Neuronal stem cell (in vitro differentiated cells): ENCODE measurements around the gene CDC45.
A peak's percentile ranks its signal among the peaks of the same experiment; 100 is the strongest.

Experiments used
- DNase-seq: peaks from one replicate; pipeline ENCODE4 v3.0.0-alpha.2; 2013; ENCODE audit warnings: low spot score
- H2AFZ ChIP-seq: one replicate; pipeline ENCODE4 v1.6.1; 2013; ENCODE audit warnings: mild to moderate bottlenecking, low read length, inconsistent platforms
- H2AK5ac ChIP-seq: 2 replicates; pipeline ENCODE4 v1.6.1; 2013; ENCODE audit warnings: low read depth, mild to moderate bottlenecking, inconsistent platforms, low read length, moderate library complexity, mixed read lengths
- H2BK120ac ChIP-seq: 2 replicates; pipeline ENCODE4 v1.6.1; 2013; ENCODE audit warnings: low read depth, mild to moderate bottlenecking, inconsistent platforms, low read length, moderate library complexity, mixed read lengths
- H2BK12ac ChIP-seq: one replicate; pipeline ENCODE4 v1.6.1; 2013; ENCODE audit warnings: low read length, inconsistent platforms
- H2BK15ac ChIP-seq: 2 replicates; pipeline ENCODE4 v1.6.1; 2013; ENCODE audit warnings: mild to moderate bottlenecking, low read length, inconsistent platforms, mixed read lengths
- H2BK5ac ChIP-seq: one replicate; pipeline ENCODE4 v1.6.1; 2013; ENCODE audit warnings: inconsistent platforms, mild to moderate bottlenecking, low read length, moderate library complexity
- H3K14ac ChIP-seq: one replicate; pipeline ENCODE4 v1.6.1; 2013; ENCODE audit warnings: low read length, inconsistent platforms
- H3K18ac ChIP-seq: 2 replicates; pipeline ENCODE4 v1.6.1; 2013; ENCODE audit warnings: low read length, inconsistent platforms
- H3K23ac ChIP-seq: 2 replicates; pipeline ENCODE4 v1.6.1; 2013; ENCODE audit warnings: low read depth, mild to moderate bottlenecking, mixed read lengths, low read length, inconsistent platforms; ENCODE audit not compliant: poor library complexity
- H3K27ac ChIP-seq: replicated peaks from 3 replicates; pipeline ENCODE4 v1.5.1; 2013; ENCODE audit warnings: low read length, inconsistent platforms
- H3K27me3 ChIP-seq, 3 experiments: 2 replicates each; pipeline ENCODE4 v1.6.1; 2013; ENCODE audit warnings: low read length in 3 of 3, mild to moderate bottlenecking in 2 of 3, inconsistent platforms in 1 of 3, low read depth in 1 of 3, mixed read lengths in 1 of 3, moderate library complexity in 1 of 3; ENCODE audit not compliant: control insufficient read depth in 3 of 3, insufficient read depth in 3 of 3
- H3K36me3 ChIP-seq, 2 donors: replicated peaks in 1 of 2; 2 replicates each; pipeline ENCODE4 v1.6.1; 2013; ENCODE audit warnings: low read length in 2 of 2; ENCODE audit not compliant: control insufficient read depth in 2 of 2, insufficient read depth in 2 of 2
- H3K4ac ChIP-seq: 2 replicates; pipeline ENCODE4 v1.6.1; 2013; ENCODE audit warnings: inconsistent platforms, mild to moderate bottlenecking, low read length, moderate library complexity
- H3K4me1 ChIP-seq, 2 donors: 1 replicate in 1 of 2; 2 replicates in 1 of 2; pipeline ENCODE4 v1.6.1; 2013; ENCODE audit warnings: low read length in 2 of 2, low read depth in 1 of 2; ENCODE audit not compliant: control insufficient read depth in 2 of 2, insufficient read depth in 1 of 2
- H3K4me2 ChIP-seq: one replicate; pipeline ENCODE4 v1.6.1; 2013; ENCODE audit warnings: mild to moderate bottlenecking, low read length, inconsistent platforms; ENCODE audit not compliant: insufficient read depth, poor library complexity, severe bottlenecking
- H3K4me3 ChIP-seq, 2 donors: 2 replicates each; pipeline ENCODE4 v1.5.1; 2013; ENCODE audit warnings: low read length in 2 of 2, mild to moderate bottlenecking in 2 of 2, inconsistent platforms in 1 of 2, moderate library complexity in 1 of 2
- H3K79me1 ChIP-seq: one replicate; pipeline ENCODE4 v1.6.1; 2013; ENCODE audit warnings: low read depth, mild to moderate bottlenecking, inconsistent platforms, low read length, moderate library complexity
- H3K9ac ChIP-seq: one replicate; pipeline ENCODE4 v1.6.1; 2013; ENCODE audit warnings: mild to moderate bottlenecking, low read depth, low read length, inconsistent platforms; ENCODE audit not compliant: poor library complexity
- H3K9me3 ChIP-seq, 2 donors: replicated peaks in 1 of 2; 2 replicates each; pipeline versions ENCODE3 to v1.6.1; 2013; ENCODE audit warnings: low read length in 2 of 2, mild to moderate bottlenecking in 2 of 2, inconsistent platforms in 1 of 2, low read depth in 1 of 2, mixed read lengths in 1 of 2, moderate library complexity in 1 of 2; ENCODE audit not compliant: control insufficient read depth in 2 of 2, insufficient read depth in 1 of 2
- H4K8ac ChIP-seq: one replicate; pipeline ENCODE4 v1.6.1; 2013; ENCODE audit warnings: low read depth, mild to moderate bottlenecking, inconsistent platforms, low read length, moderate library complexity
- H4K91ac ChIP-seq: one replicate; pipeline ENCODE4 v1.6.1; 2013; ENCODE audit warnings: low read length, low read depth, mild to moderate bottlenecking, inconsistent platforms; ENCODE audit not compliant: poor library complexity
- WGBS, 2 donors: extraction: QIAGEN DNeasy Blood & Tissue Kit; methylation state at CpG; one replicate each; pipeline ENCODE4 v1.1.7; 2013; ENCODE audit warnings: missing lambda C conversion rate in 2 of 2, mixed read lengths in 1 of 2; ENCODE audit not compliant: insufficient read length in 2 of 2, insufficient replicate concordance in 1 of 2; ENCODE audit errors: extremely low coverage in 2 of 2; 5-methylcytosine and 5-hydroxymethylcytosine counted together

The CDC45 gene

GRCh38 chr22:19524170-19525115 lies 44.7 kb downstream of the CDC45 start, which contains the start of gene CLDN5:
CLDN5 (minus strand) TSS chr22:19524410; CDS start chr22:19524255, 155 bp downstream.
- Histone ChIP-seq H4K8ac (no peak within 1 kb of the TSS), H3K4me1 (peaks cover 0 to 12% of the 10 kb centered on the region in 2 donors), H3K79me1 (no peaks in the 10 kb centered on the region), H3K9ac (peak within 1 kb of the TSS; percentile 92), H2BK120ac (no peak within 1 kb of the TSS), H2AFZ (peak within 1 kb of the TSS; percentile 80), H3K4me2 (peak within 1 kb of the TSS; percentile 70), H2AK5ac (peak within 1 kb of the TSS; percentile 79), H2BK5ac (no peak within 1 kb of the TSS), H3K9me3 (no peaks in the 10 kb centered on the region), H3K27me3 (peaks cover 3 to 41% (median 35%) of the 10 kb centered on the region in 3 experiments), H3K14ac (peak within 1 kb of the TSS; percentile 100), H2BK15ac (peak within 1 kb of the TSS; percentile 92), H3K23ac (peak within 1 kb of the TSS; percentile 99), H3K18ac (peak within 1 kb of the TSS; percentile 94), H3K4ac (no peak within 1 kb of the TSS), H3K27ac (no peak within 1 kb of the TSS), H3K4me3 (peak within 1 kb of the TSS; percentile 18 to 74), H3K36me3 (peaks cover 2 to 12% of the 10 kb centered on the region in 2 donors), H2BK12ac (peak within 1 kb of the TSS; percentile 84), H4K91ac (no peak within 1 kb of the TSS)
- DNase-seq, result peak; percentile 63
- no CpG with 5 or more reads among the region's 69 CpGs for WGBS, 2 donors

DNA sequence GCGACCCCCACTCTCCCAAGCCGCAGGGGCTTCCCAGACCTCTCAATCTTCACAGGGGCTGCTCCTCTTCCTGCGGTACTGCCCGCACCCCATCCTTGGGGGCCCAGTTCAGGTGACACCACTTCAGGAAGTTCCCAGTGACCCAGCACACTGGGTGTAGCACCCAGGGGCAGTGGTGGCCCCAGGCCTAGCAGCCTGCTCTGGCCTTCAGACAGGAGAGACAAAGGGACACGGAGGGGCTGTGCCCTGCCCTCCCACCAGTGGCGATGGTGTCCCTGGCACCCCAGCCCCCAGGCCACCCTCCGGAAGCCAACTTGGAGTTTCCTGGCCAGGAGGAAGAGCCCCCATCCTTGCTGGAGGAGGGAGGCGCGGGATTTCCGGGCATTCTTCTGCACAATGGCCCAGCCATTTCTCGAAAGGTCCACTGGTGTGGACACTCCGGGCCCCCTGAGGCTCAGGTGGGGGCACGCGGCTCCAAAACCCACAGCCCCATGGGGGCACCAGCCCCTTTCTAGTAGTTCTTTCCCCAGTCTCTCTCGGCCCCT lies 45.5 kb downstream of the CDC45 start:
- H3K23ac ChIP-seq, result peak overlapping the region; percentile 83
- H3K4me2 ChIP-seq, result no peak overlapping the region
- H3K14ac ChIP-seq, result no peak overlapping the region
- H2AK5ac ChIP-seq, result peak overlapping the region; percentile 79
- H4K8ac ChIP-seq, result no peak overlapping the region
- H3K27ac ChIP-seq, result no peak overlapping the region
- H4K91ac ChIP-seq, result no peak overlapping the region
- no peak overlapping the region for H3K4ac ChIP-seq
- H2BK120ac ChIP-seq, result no peak overlapping the region
- H2AFZ ChIP-seq, result peak overlapping the region; percentile 80
- no peak overlapping the region for H3K9ac ChIP-seq
- H3K4me3 ChIP-seq, result no peak overlapping the region
- H3K9me3 ChIP-seq, result no peaks in the 10 kb centered on the region
- H3K79me1 ChIP-seq, result no peaks in the 10 kb centered on the region
- peaks cover 3 to 41% (median 35%) of the 10 kb centered on the region in 3 experiments for H3K27me3 ChIP-seq
- H3K36me3 ChIP-seq, result peaks cover 2 to 10% of the 10 kb centered on the region in 2 donors
- H2BK15ac ChIP-seq, result peak overlapping the region; percentile 75
- no CpG with 5 or more reads among the region's 15 CpGs for WGBS, 2 donors
- peak overlapping the region; percentile 94 for H3K18ac ChIP-seq
- DNase-seq, result no peak
- no peak overlapping the region for H2BK12ac ChIP-seq
- peaks cover 0 to 12% of the 10 kb centered on the region in 2 donors for H3K4me1 ChIP-seq
- no peak overlapping the region for H2BK5ac ChIP-seq

GRCh38 chr22:19525666-19526065 lies 45.9 kb downstream of the CDC45 start:
- DNase-seq, result no peak
- Histone ChIP-seq H3K4me2 (no peak overlapping the region), H3K18ac (no peak overlapping the region), H3K4me1 (peaks cover 0 to 12% of the 10 kb centered on the region in 2 donors), H2BK15ac (no peak overlapping the region), H4K8ac (no peak overlapping the region), H3K79me1 (no peaks in the 10 kb centered on the region), H3K4ac (no peak overlapping the region), H2BK120ac (no peak overlapping the region), H3K23ac (no peak overlapping the region), H3K36me3 (peaks cover 2 to 8% of the 10 kb centered on the region in 2 donors), H4K91ac (no peak overlapping the region), H3K27ac (no peak overlapping the region), H2AFZ (no peak overlapping the region), H3K27me3 (peaks cover 3 to 41% (median 35%) of the 10 kb centered on the region in 3 experiments), H3K9me3 (no peaks in the 10 kb centered on the region), H2BK5ac (no peak overlapping the region), H3K4me3 (no peak overlapping the region), H2BK12ac (no peak overlapping the region), H3K14ac (no peak overlapping the region), H3K9ac (no peak overlapping the region), H2AK5ac (peak overlapping the region; percentile 35)
- WGBS, 2 donors, result no CpG with 5 or more reads among the region's 3 CpGs
